ENCODE results near the gene NQO2.
"Not testable (repeated sequence)": the region's sequence is repeated elsewhere in the genome, so short reads cannot be mapped to it uniquely, and the experiment has no call there.

NQO2 gene

DNA sequence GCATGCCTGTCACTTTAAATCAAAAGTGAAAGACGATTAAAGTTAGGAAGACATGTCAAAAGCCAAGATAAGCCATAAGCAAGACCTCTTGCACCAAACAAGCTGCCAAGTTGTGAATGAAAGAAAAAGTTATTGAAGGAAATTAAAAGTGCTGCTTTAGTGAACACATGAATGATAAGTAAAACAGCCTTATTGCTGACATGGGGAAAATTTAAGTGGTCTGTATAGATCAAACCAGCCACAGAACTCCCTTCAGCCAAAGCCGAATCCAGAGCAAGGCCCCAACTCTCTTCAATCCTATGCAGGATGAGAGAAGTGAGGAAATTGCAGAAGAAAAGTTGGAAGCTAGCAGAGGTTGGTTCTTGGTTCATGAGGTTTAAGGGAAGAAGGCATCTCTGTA is 59.3 kb downstream of the NQO2 start:
- Mint-ChIP-seq H3K36me3 (no peaks in the 10 kb centered on the region), H3K9me3 (no peaks in the 10 kb centered on the region), H3K4me3 (no peak overlapping the region), H3K27me3 (peaks cover 14% of the 10 kb centered on the region), H3K27ac (peak overlapping the region; percentile 8), H3K4me1 (peaks cover 36% of the 10 kb centered on the region)
- CTCF ChIA-PET, result interaction anchor here (1.1 to 2.1 kb wide), 3 partner anchors 57 to 69 kb away, joined by 4 to 11 read pairs (median 4); partner anchors contain the start of gene NQO2
- DNase-seq, result no peak

DNA sequence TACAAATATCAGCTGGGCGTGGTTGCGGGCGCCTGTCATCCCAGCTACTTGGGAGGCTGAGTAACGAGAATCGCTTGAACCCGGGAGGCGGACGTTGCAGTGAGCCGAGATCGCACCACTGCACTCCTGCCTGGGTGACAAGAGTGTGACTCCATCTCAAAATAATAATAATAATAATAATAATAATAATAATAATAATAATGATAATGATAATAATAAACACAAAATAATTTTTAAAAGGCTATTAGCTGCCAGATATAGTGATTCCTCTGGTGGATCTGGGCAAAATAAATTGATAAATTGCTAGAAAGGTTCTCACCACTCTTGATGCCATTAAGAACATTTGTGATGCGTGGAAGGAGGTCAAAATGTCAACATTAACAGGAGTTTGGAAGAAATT is 60.4 kb downstream of the NQO2 start:
- DNase-seq, H3K4me3 Mint-ChIP-seq, H3K36me3 Mint-ChIP-seq, H3K9me3 Mint-ChIP-seq, H3K27ac Mint-ChIP-seq: not testable (repeated sequence)
- Mint-ChIP-seq H3K4me1 (peaks cover 35% of the 10 kb centered on the region), H3K27me3 (peaks cover 12% of the 10 kb centered on the region)
- CTCF ChIA-PET, result interaction anchor here (0.6 to 2.1 kb wide), 4 partner anchors 59 to 320 kb away, joined by 3 to 11 read pairs (median 4); no protein-coding TSS in a partner anchor

DNA sequence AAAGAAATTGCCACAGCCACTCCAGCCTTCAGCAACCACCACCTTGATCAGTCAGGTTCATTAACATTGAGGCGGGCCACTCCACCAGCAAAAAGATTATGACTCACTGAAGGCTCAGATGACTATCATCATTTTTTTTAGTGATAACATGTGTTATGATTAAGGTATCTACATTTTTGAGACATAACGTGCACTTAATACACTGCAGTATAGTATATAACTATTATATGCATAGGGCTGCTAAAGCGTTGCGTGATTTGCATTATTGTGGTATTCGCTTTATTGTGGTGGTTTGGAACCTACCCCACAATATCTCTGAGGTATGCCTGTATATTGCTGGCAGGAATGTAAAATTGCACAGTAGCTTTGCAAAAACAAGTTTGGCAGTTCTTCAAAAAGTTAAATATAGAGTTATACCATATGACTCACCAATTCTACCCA is 61.8 kb downstream of the NQO2 start:
- DNase-seq, result no peak
- Mint-ChIP-seq H3K9me3 (no peaks in the 10 kb centered on the region), H3K27me3 (peaks cover 6% of the 10 kb centered on the region), H3K4me3 (no peak overlapping the region), H3K36me3 (peaks cover 6% of the 10 kb centered on the region), H3K4me1 (peaks cover 39% of the 10 kb centered on the region), H3K27ac (no peak overlapping the region)
- CTCF ChIA-PET, result interaction anchor here (1.1 to 1.5 kb wide), 3 partner anchors 14 to 64 kb away, joined by 3 to 5 read pairs (median 4); no protein-coding TSS in a partner anchor

DNA sequence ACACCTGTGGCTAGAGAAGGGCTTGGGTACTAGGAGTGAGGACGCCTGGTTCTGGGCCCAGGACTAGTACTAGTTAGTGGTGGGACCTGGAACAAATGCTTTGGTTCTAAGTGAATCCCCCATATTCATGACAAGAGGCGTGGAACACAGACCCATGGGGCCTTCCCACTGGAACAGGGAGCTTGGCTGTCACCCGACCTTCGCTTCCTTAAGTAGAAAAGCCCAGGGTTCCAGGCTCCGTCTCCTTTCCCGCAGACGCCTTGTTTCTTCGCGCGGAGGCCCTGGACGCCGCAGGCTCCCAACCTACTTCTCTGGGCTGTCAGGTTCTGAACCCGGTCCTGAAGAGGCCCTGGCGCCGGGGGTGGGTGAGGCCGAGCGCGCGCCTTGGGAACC is 63.6 kb downstream of the NQO2 start:
- H3K27me3 Mint-ChIP-seq, DNase-seq, CTCF ChIA-PET, H3K36me3 Mint-ChIP-seq, H3K9me3 Mint-ChIP-seq: not testable (repeated sequence)
- peak overlapping the region; percentile 86 for H3K27ac Mint-ChIP-seq
- peak overlapping the region; percentile 85 for H3K4me3 Mint-ChIP-seq
- peaks cover 54% of the 10 kb centered on the region for H3K4me1 Mint-ChIP-seq

DNA sequence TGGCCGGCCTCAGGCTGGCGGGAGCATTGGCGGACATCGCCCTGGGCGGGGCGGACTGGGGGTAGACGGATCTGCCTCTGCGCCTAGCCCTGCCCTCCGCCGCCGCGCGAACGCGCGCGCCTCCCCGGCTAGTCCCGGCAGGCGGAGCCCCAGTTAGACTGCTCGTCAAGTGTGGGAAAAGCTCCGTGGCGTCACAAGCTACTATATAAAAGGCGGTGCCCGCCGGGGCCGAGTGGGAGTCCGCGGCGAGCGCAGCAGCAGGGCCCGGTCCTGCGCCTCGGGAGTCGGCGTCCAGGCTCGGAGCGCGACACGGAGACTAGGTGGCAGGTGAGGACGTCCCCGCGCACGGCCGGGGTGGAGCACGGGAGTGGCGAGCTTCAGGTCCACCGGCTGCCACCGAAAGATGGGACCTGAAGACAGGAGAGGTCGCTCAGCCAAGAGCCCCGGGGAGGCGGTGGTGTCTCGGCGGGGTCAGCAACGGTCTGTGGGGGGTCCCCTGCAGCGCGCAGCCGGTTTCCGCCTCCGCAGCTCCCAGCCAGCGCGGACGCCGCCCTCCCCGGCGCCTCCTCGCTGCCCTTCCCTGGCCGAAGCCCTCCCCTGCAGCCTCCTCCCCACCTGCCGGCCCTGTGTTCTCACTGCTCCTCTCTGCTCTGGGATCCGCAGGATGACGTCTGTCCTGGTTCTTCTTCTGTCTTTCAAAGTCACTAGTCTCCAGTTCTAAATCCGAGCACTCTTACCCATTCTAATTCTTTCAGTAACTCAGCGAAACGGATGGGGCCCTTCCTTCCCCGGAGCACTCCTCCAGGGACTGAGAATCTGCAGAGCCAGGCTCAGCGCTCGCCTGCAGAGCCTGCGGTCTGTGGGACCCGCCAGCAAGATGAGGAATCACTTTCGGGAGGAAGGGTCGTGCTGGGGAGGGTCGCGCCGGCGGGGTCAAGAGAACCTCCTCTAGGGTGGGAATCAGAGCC is 64.3 kb downstream of the NQO2 start:
- CTCF ChIA-PET, result no interaction called here
- H3K4me1 Mint-ChIP-seq, result peaks cover 48% of the 10 kb centered on the region
- H3K27ac Mint-ChIP-seq, result peak overlapping the region; percentile 86
- peaks cover 6% of the 10 kb centered on the region for H3K27me3 Mint-ChIP-seq
- no peaks in the 10 kb centered on the region for H3K9me3 Mint-ChIP-seq
- DNase-seq, result peak; percentile 94
- H3K4me3 Mint-ChIP-seq, result peak overlapping the region; percentile 85
- peaks cover 10% of the 10 kb centered on the region for H3K36me3 Mint-ChIP-seq

DNA sequence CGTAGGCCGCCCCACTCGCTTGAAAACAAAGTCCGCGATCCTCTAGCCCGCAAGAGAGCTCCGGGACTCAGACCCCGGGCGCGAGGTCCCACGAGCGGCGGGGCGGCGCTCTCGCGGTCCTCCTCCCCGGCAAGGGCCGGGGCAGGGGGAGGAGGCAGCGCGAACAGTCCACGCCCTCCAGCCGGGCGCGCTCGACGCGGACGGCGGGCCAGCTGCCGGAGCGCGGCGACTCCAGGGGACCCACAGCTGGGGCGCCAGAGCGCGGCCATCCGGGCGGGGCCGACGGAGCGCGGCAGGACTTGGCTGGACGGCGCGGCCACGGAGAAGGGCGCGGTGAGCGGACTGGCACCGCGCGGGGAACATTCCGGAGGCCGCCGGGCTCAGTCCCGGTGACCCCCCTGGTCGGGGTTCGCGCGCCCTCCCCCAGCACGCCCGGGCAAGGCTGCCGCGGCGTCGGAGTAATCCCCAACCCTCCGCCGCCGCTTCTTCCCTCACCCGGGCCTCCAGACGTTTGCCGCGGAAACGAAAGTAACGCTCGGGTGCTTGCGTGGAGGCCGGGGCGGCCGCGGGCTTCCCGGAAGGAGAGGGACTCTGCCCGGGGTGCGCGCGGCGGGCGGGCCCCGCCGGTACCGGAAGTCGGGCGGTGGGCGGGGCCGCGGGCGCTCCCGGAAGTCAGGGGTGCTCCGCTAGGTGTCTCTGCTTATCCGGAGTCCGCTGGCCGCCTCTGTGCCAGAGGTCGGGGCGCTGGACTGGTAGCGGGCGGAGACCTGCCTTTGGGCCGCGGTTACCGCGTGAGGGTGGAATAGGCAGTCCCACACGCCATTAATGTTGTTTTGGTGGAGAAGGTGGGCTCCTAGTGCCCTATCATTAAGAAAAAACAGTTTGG is 68.9 kb downstream of the NQO2 start, which contains the start of gene RIPK1:
Gene RIPK1, plus strand, starts transcription at position 166 of the 886 bp plus-strand sequence. CDS start 8,330 bp downstream, outside the sequence.
- H3K27me3 Mint-ChIP-seq, result peaks cover 6% of the 10 kb centered on the region
- H3K4me3 Mint-ChIP-seq, result peak within 1 kb of the TSS; percentile 98
- H3K9me3 Mint-ChIP-seq, result no peaks in the 10 kb centered on the region
- peak within 1 kb of the TSS; percentile 99 for H3K27ac Mint-ChIP-seq
- peaks cover 28% of the 10 kb centered on the region for H3K36me3 Mint-ChIP-seq
- DNase-seq, result peak; percentile 95
- CTCF ChIA-PET, result interaction anchor here (0.9 to 1.7 kb wide), 3 partner anchors 57 to 330 kb away, joined by 3 read pairs; no protein-coding TSS in a partner anchor
- H3K4me1 Mint-ChIP-seq, result peaks cover 65% of the 10 kb centered on the region

All from activated naive CD4-positive, alpha-beta T cell treated with anti-CD3 and anti-CD28 coated beads, Interleukin-2, amount 10 ng/mL, durations not matched to agents 7 days and 5 days (primary cell).